GM23338 (cell line): ENCODE results near the gene JOSD2. TPM values are rescaled to one million over a fixed set of nuclear protein-coding genes. Genes with fewer than 3 reads are reported as not detected.

Experiments
- ATAC-seq: fragments of 200-7000 bp; cut with Tn5 transposase; 3 replicates; pipeline ENCODE4 v1.9.1; 2020
- DNase-seq: peaks from one replicate; pipeline ENCODE4 v3.0.0-alpha.2; 2015; ENCODE audit warnings: low spot score
- H2AFZ ChIP-seq: fragments of 200-600 bp; sonication (generic); 2 replicates; pipeline ENCODE4 v1.8.0; 2016; ENCODE audit warnings: antibody characterized with exemption, mild to moderate bottlenecking, moderate library complexity
- H3F3A ChIP-seq: fragments of 200-600 bp; sonication (generic); replicated peaks from 2 replicates; pipeline ENCODE4 v1.8.0; 2017; ENCODE audit warnings: antibody characterized with exemption, mixed run types, low read depth
- H3K27ac ChIP-seq: fragments of 200-600 bp; sonication (generic); 2 replicates; pipeline ENCODE4 v1.6.1; 2016; ENCODE audit warnings: low read depth
- H3K27me3 ChIP-seq: fragments of 200-600 bp; sonication (generic); 2 replicates; pipeline ENCODE4 v1.8.0; 2016; ENCODE audit warnings: mild to moderate bottlenecking, mixed run types, moderate library complexity; ENCODE audit not compliant: insufficient read depth
- H3K36me3 ChIP-seq: fragments of 200-600 bp; sonication (generic); 2 replicates; pipeline ENCODE4 v1.8.0; 2016; ENCODE audit warnings: mild to moderate bottlenecking; ENCODE audit not compliant: insufficient read depth
- H3K4me1 ChIP-seq: fragments of 200-600 bp; sonication (generic); 2 replicates; pipeline ENCODE4 v1.8.0; 2016; ENCODE audit warnings: mild to moderate bottlenecking, moderate library complexity; ENCODE audit not compliant: insufficient read depth
- H3K4me2 ChIP-seq: fragments of 200-600 bp; sonication (generic); 2 replicates; pipeline ENCODE4 v1.7.1; 2017; ENCODE audit warnings: mixed run types
- H3K4me3 ChIP-seq: fragments of 200-600 bp; sonication (generic); 2 replicates; pipeline ENCODE4 v1.6.1; 2016; ENCODE audit warnings: mixed run types
- H3K79me2 ChIP-seq: fragments of 200-600 bp; sonication (generic); replicated peaks from 2 replicates; pipeline ENCODE4 v1.8.0; 2017; ENCODE audit warnings: mild to moderate bottlenecking; ENCODE audit not compliant: insufficient read depth
- H3K9me2 ChIP-seq: fragments of 200-600 bp; sonication (generic); 2 replicates; pipeline ENCODE4 v1.8.0; 2017; ENCODE audit not compliant: insufficient read depth
- H4K20me1 ChIP-seq: fragments of 200-600 bp; sonication (generic); replicated peaks from 2 replicates; pipeline ENCODE4 v1.8.0; 2017; ENCODE audit warnings: mild to moderate bottlenecking; ENCODE audit not compliant: insufficient read depth
- H3K27ac Mint-ChIP-seq: 2 replicates; pipeline ENCODE4 v1.8.0; 2020; ENCODE audit warnings: inconsistent platforms, mild to moderate bottlenecking, moderate library complexity, mixed read lengths
- H3K27me3 Mint-ChIP-seq: 3 replicates; pipeline ENCODE4 v1.8.0; 2022; ENCODE audit warnings: low read depth, mild to moderate bottlenecking, moderate library complexity, mixed read lengths, inconsistent platforms; ENCODE audit not compliant: insufficient read depth, poor library complexity
- H3K36me3 Mint-ChIP-seq: 3 replicates; pipeline ENCODE4 v1.8.0; 2021; ENCODE audit warnings: low read depth, mild to moderate bottlenecking, inconsistent platforms, moderate library complexity, mixed read lengths
- H3K4me1 Mint-ChIP-seq: 3 replicates; pipeline ENCODE4 v1.8.0; 2020; ENCODE audit warnings: mild to moderate bottlenecking, inconsistent platforms, mixed read lengths
- H3K4me3 Mint-ChIP-seq: 3 replicates; pipeline ENCODE4 v1.8.0; 2021; ENCODE audit warnings: moderate library complexity, mild to moderate bottlenecking, inconsistent platforms, mixed read lengths
- H3K9me3 Mint-ChIP-seq: 3 replicates; pipeline ENCODE4 v1.8.0; 2020; ENCODE audit warnings: moderate library complexity, mild to moderate bottlenecking, inconsistent platforms, mixed read lengths
- CREB1 ChIP-seq: fragments of 250-450 bp; sonication (Bioruptor Pico); IDR thresholded peaks from 2 replicates; pipeline ENCODE4 v1.5.0; 2020; ENCODE audit warnings: low read depth, mild to moderate bottlenecking, moderate library complexity
- CTCF ChIP-seq, 2 experiments: fragments of 200-600 bp in 1 of 2; sonication (generic) in 1 of 2; conservative IDR thresholded peaks; 2 replicates each; pipeline versions ENCODE4 v1.5.1 to v1.6.1; 2016 to 2017; ENCODE audit warnings: antibody characterized with exemption in 2 of 2, low read depth in 2 of 2, mild to moderate bottlenecking in 2 of 2, moderate library complexity in 1 of 2
- EZH2phosphoT487 ChIP-seq: fragments of 200-600 bp; sonication (generic); IDR thresholded peaks from one replicate; pipeline ENCODE4 v1.8.1; 2018; ENCODE audit warnings: antibody characterized with exemption; ENCODE audit not compliant: unreplicated experiment
- JUNB ChIP-seq: IDR thresholded peaks from one replicate; pipeline ENCODE4 v1.6.1; 2016; ENCODE audit warnings: antibody characterized with exemption; ENCODE audit not compliant: unreplicated experiment
- REST ChIP-seq: IDR thresholded peaks from one replicate; pipeline ENCODE4 v1.6.1; 2018; ENCODE audit warnings: antibody characterized with exemption; ENCODE audit not compliant: unreplicated experiment
- STAT1 ChIP-seq: IDR thresholded peaks from one replicate; pipeline ENCODE4 v1.6.1; 2016; ENCODE audit warnings: antibody characterized with exemption; ENCODE audit not compliant: unreplicated experiment
- ZNF114 ChIP-seq: fragments of 250-450 bp; sonication (Bioruptor Pico); IDR thresholded peaks from 2 replicates; pipeline ENCODE4 v1.5.0; 2020; ENCODE audit warnings: mild to moderate bottlenecking, moderate library complexity
- ZNF331 ChIP-seq: fragments of 250-450 bp; sonication (Bioruptor Pico); IDR thresholded peaks from 2 replicates; pipeline ENCODE4 v1.5.0; 2020; ENCODE audit warnings: low read depth, mild to moderate bottlenecking, moderate library complexity
- polyA plus RNA-seq: library from polyadenylated mRNA; unstranded; fragments of >200 nt; fragmentation: Nextera tagmentation; extraction: Ambion mirVana; gene quantifications from 2 replicates; pipeline ENCODE4 v1.2.1, GENCODE V29; 2016
- total RNA-seq: library from RNA; depleted of rRNA; stranded (reverse); fragments of >200 nt; shearing (Covaris generic); gene quantifications from 2 replicates; pipeline ENCODE4 v1.2.3, GENCODE V29; 2014
- TF ChIP-seq, protein P1 (sequence below): IDR thresholded peaks from 2 replicates; pipeline ENCODE4 v1.6.1; 2016; ENCODE audit warnings: antibody characterized with exemption

Gene JOSD2
- total and polyA plus RNA-seq, 2 experiments from 2014 or later, result 3.3 to 5.8 TPM

- no peak for TF ChIP-seq CTCF (conservative IDR thresholded peaks at IDR 0.05; ENCODE audit: low read depth in 2 of 2)
- no peak for TF ChIP-seq CREB1 (CRISPR knock-in tag)
- no peak for TF ChIP-seq STAT1
- no peak for TF ChIP-seq ZNF331 (CRISPR knock-in tag)
- TF ChIP-seq EZH2phosphoT487, result no peak
- TF ChIP-seq, protein P1, sequence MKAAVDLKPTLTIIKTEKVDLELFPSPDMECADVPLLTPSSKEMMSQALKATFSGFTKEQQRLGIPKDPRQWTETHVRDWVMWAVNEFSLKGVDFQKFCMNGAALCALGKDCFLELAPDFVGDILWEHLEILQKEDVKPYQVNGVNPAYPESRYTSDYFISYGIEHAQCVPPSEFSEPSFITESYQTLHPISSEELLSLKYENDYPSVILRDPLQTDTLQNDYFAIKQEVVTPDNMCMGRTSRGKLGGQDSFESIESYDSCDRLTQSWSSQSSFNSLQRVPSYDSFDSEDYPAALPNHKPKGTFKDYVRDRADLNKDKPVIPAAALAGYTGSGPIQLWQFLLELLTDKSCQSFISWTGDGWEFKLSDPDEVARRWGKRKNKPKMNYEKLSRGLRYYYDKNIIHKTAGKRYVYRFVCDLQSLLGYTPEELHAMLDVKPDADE, result no peak
Observed at GRCh38 chr19:50497022-50497405, 14.0 kb downstream of the JOSD2 start (continued).

- H3K27ac ChIP-seq, result no peak overlapping the region
- Mint-ChIP-seq H3K27ac (no peak overlapping the region), H3K36me3 (peaks cover 34% of the 10 kb centered on the region), H3K27me3 (peaks cover 10% of the 10 kb centered on the region), H3K4me3 (no peak overlapping the region), H3K4me1 (no peaks in the 10 kb centered on the region; the same call in 2 of the 3 replicates), H3K9me3 (peaks cover 58% of the 10 kb centered on the region)
- H3K4me2 ChIP-seq, result no peak overlapping the region; the same call in 1 of the 2 replicates
- no peaks in the 10 kb centered on the region for H3K79me2 ChIP-seq
- no peak for ATAC-seq
- peak; percentile 59 for DNase-seq
- H4K20me1 ChIP-seq, result no peaks in the 10 kb centered on the region
- no peak for TF ChIP-seq EZH2phosphoT487
- TF ChIP-seq, protein P1, result no peak
- TF ChIP-seq ZNF114 (CRISPR knock-in tag), result no peak
- no peak for TF ChIP-seq JUNB
- TF ChIP-seq STAT1, result no peak
- TF ChIP-seq ZNF331 (CRISPR knock-in tag), result no peak
- TF ChIP-seq REST, result no peak
- TF ChIP-seq CREB1 (CRISPR knock-in tag), result no peak
- H3K4me1 ChIP-seq, result peaks cover 11% of the 10 kb centered on the region; the same call in 1 of the 2 replicates
- H2AFZ ChIP-seq, result no peak overlapping the region
- H3F3A ChIP-seq, result no peaks in the 10 kb centered on the region
- H3K27me3 ChIP-seq, result peaks cover 91% of the 10 kb centered on the region
- no peaks in the 10 kb centered on the region for H3K36me3 ChIP-seq
- no peak overlapping the region for H3K4me3 ChIP-seq
- no peaks in the 10 kb centered on the region for H3K9me2 ChIP-seq
Observed at GRCh38 chr19:50496189-50497021, 14.6 kb downstream of the JOSD2 start.
